Measurements from ENCODE around the gene PTPRN2.
"Not testable (repeated sequence)": the region's sequence is repeated elsewhere in the genome, so short reads cannot be mapped to it uniquely, and the experiment has no call there.

PTPRN2 gene

DNA sequence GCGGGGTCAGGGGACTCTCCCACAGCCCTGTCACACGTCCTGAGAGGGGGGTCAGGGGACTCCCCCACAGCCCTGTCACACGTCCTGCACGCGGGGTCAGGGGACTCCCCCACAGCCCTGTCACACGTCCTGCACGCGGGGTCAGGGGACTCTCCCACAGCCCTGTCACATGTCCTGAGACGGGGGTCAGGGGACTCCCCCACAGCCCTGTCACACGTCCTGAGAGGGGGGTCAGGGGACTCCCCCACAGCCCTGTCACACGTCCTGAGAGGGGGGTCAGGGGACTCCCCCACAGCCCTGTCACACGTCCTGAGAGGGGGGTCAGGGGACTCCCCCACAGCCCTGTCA, 210.8 kb downstream of the PTPRN2 start:
- not testable (repeated sequence) for DNase-seq

DNA sequence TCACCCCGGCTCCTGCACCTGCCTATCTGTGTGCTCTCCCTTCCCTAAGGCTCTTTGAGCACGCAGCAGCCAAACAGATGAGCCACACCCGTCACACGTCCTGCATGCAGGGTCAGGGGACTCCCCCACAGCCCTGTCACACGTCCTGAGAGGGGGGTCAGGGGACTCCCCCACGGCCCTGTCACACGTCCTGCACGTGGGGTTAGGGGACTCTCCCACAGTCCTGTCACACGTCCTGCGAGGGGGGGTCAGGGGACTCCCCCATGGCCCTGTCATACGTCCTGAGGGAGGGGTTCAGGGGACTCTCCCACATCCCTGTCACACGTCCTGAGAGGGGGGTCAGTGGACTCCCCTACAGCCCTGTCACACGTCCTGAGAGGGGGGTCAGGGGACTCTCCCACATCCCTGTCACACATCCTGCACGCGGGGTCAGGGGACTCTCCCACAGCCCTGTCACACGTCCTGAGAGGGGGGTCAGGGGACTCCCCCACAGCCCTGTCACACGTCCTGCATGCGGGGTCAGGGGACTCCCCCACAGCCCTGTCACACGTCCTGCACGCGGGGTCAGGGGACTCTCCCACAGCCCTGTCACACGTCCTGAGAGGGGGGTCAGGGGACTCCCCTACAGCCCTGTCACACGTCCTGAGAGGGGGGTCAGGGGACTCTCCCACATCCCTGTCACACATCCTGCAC, 211.3 kb downstream of the PTPRN2 start:
- not testable (repeated sequence) for DNase-seq

DNA sequence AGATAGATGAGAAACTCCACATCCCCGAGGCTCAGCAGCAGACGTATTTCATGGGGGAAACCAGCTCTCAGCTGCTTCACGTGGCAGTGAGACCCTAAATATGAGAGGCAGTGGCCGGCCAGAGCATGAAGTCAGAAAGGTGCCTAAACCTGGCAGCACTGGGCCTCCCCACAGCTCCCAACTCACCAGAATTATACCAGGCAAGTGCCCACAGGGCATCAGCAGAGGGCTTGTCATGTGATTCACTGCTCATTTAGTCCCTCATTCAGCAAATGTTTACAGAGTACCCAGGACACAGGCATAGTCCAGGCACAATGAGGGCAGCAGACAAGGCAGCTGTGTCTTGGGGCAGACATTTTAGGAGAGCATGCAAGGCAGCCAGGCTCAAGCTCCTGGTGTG, 212.6 kb downstream of the PTPRN2 start:
- no peak for DNase-seq

DNA sequence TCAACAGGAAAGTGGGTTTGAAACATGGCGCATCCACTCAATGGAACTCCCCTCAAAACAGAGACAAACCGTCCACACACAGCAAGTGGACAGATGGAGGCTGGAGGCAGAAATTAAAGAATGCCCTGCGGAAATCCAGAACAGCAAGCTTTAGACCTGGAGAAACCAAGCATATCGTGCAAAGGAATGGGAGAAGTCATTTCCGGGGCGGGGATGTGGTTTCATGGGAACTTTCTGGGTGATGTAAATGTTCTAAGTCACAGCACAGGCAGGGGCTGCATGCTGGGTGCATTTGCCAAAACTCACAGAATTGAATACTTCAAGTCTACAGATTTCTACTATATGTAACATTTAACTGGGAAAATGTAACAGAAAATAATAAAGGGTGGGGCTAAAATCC, 213.0 kb downstream of the PTPRN2 start:
- DNase-seq, result no peak

DNA sequence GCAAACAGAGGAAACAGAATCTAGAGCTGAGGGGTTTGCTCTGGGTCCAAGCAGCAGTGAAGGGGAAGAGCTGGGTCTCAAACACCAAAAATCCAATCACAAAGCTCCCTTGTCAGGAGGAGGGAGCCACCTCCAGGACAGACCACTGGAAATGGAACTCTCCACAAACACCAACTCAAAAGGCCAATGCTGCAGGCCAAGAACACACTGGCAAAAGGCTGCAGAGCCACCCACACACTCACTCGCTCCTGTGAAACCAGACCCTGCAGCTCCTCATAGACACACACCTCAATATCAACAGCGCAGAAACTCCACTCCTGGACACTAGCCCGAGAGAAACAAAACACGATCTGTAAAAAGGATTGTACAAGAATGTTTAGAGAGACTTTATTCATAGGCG, 213.5 kb downstream of the PTPRN2 start:
- DNase-seq, result no peak

DNA sequence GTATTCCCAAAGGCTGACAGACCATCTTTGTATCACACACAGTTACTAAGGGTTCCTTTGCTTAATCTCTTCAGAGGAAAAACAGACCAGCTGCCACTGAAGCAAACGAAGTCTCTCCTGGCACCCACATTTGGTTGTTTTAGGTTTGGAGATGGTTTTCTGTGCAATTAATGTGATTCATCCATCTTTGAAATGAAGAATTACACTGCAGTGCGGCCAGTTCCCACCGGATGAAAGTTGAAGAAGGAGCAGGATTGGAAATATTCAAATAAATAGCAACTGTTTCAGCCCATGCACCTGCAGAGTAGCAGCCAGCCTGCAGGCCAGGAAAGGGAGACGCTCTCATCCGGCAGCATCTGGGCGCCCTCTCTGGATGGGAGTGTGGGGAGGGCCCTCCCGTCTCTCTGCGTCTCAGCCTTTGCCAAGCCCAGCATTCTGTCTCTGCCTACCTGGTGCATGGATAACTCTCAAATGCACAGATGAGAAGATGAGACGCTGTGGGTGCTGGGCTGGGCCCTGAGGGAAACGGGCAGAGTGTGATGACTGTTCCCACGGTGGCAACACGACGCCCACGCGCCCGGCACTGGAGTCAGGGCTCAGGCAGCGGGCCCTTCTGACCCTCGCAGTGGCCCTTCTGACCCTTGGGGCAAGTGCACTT, 214.0 kb downstream of the PTPRN2 start:
- DNase-seq, result no peak

DNA sequence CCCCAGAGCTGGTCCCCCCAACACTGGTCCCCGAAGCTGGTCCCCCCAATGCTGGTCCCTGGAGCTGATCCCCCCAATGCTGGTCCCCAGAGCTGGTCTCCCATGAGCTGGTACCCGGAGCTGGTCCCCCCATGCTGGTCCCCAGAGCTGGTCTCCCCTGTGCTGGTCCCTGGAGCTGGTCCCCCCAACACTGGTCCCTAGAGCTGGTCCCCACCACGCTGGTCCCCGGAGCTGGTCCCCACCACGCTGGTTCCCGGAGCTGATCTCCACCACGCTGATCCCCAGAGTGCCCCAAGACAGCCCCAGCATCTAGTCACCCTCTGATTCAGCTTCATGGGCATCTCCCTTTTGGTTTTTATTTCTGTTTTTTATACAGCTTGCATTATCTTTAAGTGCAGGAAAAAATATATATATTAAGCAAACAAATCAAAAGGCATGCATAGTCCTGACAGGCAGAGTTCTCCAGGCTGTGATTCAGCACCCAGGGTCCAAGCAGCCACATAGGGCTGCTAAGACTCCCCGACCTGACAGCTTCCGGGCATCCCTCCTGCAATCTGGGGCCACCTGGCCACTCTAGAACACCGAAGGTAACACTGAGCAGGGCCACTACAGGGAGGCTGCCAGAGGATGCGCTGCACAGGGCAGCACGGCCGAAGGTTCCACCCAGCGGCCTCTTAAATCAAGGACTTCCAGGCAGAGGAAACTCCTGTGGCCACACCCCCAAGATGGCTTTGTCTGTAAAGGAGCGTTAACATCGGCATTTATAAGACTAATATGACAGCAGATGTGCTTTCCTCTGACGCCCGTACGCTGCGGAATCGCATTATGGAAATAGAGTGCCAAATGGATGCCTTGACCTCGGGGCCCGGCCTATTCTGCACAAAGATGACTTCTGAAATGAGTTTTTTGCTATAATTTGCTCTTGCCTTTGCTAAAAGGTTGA, 215.0 kb downstream of the PTPRN2 start:
- DNase-seq, result no peak

DNA sequence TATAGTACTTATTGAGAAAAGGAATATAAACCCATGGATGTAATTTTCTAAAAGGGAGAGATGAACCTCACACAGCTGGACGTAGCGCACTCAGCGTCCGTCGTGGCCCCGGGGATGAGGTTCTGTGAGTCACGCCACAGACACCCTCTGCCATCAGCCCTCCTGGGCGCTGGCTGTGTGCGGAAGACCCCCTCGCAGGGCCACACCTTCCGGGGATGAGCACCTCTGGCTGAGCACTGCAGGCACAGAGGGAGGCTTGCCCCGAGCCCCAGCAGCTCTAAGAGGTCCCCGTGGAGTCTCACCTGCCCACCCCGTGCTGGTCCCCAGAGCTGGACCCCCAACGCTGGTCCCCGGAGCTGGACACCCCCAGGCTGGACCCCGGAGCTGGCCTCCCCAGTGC, 215.8 kb downstream of the PTPRN2 start:
- no peak for DNase-seq

DNA sequence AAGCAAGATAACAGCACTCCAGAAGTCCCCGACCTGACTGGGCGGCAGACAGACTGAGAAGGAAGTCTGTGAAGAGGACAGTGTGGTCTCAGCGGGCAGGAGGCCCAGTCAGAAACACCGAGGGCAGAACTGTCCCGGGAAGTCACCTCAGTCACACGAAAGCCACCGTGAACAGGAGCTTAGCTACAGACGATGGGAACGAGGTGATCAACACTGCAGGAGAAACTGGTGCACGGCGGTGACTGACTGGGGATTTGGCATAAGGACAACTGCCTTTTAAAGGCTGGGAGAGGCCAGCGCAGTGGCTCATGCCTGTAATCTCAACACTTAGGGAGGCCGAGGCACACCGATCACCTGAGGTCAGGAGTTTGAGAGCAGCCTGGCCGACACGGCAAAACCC, 217.8 kb downstream of the PTPRN2 start:
- no peak for DNase-seq

DNA sequence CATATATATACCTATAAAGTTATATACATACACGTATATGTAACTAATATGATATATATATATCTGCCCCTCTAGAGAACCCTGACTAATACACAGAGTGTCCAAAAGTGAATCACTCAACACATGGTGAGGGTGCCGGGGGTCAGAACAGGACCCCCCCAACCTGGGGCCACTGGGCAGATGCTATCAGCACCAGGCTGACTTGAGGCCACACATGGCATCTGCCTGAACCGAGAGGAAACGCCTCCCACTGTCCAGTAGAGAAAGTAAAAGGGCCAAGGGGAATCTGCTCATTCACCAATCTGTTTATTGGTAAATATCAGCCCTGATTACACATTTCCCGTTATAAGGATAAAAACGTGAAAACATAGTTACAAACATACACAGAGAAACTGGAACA, 218.3 kb downstream of the PTPRN2 start:
- DNase-seq, result no peak

DNA sequence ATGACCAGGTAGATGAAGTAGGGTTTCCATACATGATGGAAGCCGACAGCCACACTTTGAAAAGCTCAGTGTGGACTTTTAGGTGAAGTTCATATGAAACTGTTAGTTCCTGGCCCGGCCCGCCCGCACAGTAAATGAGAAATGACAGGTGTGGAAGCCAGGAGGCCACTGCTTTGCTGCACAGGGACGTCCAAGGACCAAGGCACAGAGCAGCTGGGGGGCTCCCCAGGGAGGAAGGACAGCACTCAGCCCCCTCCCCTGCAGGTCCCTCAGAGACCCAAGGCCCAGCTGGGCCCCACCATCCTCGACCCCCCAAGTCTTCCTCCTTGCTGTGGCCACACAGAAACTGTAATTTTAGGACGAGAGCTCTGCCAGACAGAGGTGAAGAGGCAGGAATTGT, 219.2 kb downstream of the PTPRN2 start:
- DNase-seq, result no peak

DNA sequence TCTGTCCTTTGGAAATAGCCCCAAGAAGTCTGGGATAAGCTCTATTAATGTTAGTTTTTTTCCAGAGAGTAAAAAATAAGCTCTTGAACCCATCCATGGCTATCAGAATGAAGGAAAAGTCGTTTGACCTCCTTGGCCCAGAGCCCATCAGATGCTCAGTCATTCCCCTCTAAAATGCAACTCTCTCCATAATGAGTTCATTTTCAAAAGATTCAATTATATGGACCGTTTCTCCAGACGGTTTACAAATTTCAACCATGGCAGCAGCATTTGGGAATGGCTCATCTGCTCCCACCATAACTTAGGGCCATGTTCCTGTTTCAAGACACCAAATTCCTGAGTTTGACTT, 220.0 kb downstream of the PTPRN2 start:
- DNase-seq, result no peak

DNA sequence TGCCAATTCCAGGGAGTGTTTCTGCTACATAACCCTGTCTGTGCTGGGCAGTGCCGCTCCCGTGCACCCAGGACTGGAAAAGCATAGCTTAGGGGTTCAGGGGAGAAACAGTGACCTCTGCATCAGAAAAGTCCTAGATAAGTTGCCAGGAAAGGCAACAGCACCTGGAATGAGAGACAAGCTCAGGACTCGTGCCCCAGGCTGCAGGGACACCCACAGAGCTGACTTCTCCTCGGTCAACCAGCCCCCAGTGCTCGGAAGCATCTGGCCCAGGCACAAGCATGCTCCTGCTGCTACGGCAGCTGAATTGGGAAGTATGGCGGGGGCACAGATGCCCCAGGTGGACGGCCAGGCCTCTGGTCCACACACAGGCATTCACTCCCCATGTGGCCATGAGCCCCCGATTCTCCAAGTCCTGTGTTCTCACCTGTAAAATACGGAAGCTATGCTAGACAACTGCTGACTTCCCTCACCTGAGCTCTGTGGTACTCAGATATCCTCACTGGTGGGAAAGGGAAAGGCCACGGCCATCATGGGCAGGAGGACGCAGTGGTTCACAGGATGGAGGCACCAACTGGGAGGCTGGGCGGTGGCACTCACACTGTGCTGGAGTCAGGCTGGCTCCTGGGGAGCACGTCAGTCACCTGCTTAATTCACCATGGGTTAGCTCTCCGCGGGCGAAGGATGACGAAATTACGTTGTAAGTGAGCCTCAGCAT, 220.5 kb downstream of the PTPRN2 start:
- DNase-seq, result no peak

DNA sequence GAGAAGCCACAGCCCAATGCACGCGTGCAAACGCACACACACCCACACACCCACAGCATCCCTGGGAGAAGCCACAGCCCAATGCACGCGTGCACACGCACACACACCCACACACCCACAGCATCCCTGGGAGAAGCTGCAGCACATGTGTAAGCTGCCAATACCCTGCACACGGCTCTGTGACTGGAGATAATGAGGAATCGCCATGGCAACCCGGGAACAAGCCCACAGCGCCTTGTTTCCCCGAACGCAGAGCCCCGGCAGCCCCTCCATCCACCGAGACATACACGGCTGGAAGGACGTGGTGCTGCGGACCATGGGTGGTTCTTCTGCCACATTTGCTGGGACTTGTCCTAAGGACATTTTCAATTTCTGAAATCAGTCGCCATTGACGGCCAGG, 221.3 kb downstream of the PTPRN2 start:
- DNase-seq, result no peak

DNA sequence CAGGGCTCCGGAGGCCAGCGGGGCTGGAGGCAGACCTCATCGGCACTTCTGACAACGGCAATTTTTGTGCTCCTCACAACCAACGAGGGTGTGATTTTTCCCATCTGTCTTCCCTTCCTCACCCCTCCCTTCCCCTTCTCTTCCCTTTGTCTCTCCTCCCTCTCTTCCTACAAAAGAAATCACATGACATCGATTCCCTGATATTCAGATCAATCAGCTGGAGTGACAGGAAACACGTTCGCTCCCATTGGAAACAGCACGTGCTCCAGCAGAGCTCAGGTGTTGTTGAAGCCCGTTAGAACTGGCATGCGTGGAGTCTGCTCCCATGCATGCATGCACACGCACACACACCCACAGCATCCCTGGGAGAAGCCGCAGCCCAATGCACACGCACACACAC, 222.4 kb downstream of the PTPRN2 start:
- DNase-seq, result no peak

DNA sequence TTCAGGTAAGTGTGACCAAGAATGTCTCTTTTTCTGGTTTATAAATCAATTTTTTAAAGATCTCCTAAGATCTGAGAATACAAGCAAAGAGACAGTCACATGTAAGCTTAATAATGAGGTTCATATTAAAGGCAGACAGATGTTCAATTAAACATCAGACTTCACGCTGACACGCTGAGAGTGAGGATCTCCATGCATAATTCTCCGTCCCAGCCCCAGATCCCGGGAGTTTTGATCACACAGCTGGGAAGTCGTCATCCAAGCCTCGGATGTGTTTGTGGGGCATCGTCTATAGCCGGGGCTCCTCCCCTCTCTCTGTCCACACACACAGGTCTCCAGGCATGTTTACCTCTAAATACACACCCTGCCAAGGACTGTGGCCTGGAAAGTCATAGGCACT, 223.2 kb downstream of the PTPRN2 start:
- no peak for DNase-seq

DNA sequence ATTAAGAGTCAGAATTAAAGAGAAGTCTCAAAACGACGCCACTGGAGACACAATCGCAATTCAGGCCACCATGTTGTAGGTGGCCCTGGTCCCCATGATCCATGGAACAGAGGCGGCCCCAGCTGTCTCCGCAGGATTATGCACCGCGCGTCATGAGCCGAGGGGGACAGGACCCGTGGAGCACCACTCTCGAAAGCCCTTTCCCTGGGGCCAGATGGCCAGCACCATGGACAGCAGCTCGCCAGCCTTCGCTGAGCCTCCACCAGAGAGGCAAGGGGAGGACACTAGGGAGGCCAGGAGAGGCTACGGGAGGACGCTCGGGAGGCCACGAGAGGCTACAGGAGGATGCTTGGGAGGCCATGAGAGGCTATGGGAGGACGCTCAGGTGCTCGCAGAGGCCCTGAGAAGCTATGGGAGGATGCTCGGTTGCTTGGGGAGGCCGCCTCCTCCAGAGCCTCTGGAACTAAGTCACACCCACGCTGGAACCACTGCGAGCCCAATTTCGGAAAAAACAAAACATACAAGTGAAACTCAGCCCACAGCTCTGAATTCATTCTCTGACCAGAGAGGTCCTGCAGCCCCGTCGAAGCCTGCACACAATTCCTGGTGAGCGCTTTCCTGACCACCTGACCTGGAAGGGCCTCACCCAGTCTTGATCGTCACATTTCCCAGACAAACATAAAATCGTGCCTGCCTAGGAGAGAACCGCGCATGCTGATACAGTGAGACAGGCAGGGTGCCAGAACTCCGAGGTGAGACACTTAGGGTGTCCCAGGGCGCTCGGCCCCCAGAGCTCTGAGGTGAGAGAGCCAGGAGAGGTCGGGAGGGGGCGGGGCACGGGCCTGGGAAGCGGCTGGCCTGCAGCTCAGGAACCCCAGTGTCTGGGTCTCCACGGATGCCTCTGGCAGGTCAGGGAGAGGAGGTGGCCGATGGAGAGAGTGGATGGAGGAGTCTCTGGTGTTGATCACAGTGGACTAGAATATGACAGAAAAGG, 224.4 kb downstream of the PTPRN2 start:
- no peak for DNase-seq

DNA sequence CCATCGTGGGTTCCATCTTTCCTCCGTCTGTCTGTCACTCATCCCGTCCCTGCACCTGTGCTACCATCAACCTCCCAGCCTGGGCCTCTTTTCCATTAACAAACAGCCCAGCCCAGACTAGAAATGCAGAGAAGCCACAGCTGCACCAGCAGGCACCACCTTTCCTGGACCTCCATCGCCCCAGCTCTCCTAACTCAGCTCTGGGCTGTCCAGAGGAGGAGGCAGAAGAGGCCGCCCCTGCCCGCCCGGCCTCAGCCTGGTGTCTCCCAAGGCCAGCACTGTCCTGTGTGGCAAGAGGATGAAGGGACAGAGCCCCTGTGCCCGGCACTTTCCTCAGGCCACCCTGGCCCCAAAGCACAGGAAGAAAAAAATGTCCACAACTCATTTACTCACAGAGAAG, 225.6 kb downstream of the PTPRN2 start:
- no peak for DNase-seq

DNA sequence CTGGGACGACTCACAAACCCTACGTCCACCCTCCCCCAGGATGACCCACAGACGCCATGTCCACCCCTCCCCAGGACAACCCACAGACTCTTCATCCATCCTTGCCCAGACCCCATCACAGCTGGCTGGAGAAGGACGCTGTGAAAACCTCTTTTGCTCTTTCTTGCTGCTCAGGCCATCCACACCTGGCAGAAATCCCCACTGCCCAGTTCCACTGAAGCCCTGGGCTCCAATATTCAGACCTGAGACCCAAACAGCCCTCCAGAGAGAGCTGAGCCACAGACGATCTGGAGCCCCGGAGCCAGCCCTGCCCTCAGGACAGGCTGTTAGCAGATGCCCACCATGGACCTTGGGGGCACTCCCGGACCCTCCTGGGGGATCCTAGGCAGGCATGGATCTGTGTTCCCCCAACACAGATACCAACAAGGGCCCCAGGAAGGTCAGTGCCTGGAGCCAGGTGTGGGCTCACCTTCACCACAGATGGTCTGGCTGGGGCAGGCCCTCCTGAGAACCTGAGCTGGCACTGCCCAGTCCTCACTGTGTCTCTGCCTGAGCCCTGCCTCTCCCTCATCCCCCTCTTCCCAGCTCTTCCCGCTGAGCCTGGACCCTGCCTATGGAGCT, 226.2 kb downstream of the PTPRN2 start:
- DNase-seq, result no peak

DNA sequence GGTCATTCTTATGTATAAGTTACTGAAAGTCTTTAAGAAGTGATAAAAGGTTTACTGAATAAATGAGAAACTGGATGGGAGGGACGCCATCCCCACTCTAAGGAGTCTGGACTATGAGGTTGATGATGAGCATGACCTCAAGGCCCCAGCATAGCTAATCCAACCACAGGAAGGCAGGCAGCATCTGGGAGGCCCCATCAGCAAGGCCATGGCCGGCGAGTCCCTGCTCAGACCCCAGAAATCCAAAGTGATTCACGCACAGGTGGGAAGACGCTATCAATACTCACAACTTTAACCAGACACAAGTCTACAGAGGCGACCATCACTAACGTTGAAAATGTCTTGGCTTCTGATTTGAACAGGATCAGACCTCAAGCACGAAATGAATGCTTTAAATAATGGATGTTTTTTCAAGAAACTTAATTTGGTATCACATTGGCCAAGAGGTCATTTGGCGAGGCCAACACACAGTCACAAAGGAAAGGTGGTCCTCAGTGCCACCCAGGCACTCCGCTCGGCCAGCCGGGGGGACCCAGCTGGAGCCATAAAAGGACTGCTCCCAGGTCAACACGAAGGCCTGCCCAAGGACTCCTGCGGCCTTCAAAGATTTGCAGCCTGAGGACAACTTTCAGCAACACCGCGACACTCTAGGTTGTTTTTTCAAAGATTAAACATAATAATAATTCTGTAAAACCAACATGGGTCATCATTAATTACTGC, 228.5 kb downstream of the PTPRN2 start:
- DNase-seq, result no peak
